ENCODE measurements around the gene SELENOS.
"Not testable (repeated sequence)": the region's sequence is repeated elsewhere in the genome, so short reads cannot be mapped to it uniquely, and the experiment has no call there.

SELENOS gene

DNA sequence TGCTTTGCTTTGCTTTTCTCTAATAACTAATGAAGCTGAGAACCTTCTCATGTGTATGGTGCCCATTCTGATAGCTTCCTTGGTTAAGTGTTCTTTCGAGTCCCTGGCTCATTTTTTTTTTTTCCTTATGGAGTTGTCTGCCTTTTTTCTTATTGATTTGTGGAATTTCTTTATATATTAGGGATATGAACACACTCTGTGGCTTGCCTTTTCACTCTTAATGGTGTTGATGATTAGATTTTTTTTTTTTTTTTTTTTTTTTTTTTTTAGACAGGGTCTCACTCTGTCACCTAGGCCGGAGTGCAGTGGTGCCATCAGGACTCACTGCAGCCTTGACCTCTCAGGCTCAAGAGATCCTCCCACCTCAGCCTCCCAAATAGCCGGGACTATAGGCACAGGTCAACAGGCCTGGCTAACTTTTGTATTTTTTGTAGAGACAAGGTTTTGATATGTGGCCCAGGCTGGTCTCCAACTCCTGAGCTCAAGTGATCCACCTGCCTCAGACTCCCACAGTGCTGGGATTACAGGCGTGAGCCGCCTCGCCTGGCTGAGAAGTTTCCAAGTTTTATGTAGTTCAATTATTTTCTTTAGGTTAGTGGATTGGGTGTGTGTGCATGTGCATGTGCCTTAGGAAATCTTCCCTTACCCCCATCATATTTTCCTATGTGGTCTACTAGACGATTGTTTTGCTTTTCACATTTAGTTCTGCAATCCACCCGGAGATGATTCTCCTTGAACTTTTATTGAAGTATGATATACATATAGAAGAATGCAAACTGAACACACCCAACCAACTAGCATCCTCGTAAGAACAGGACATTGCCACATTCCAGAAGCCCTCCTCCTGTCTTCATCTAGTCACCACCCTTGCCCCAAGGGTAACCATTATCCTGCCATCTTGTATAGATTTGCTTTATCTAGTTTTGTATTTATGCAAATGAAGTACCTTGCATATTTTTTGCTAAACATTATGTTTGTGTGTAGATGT lies 19.4 kb upstream of the SELENOS start:
- Histone ChIP-seq H3K9ac (ENCODE audit: insufficient read length, low read depth) (no peak overlapping the region), H3K4me3 (ENCODE audit: insufficient read length, low read depth) (peak overlapping the region; percentile 87), H3K36me3 (ENCODE audit: insufficient read depth, insufficient read length, low read length) (peaks cover 17% of the 10 kb centered on the region), H3K27me3 (ENCODE audit: insufficient read depth, insufficient read length) (no peaks in the 10 kb centered on the region), H3K9me3 (ENCODE audit: insufficient read depth, low read length) (no peaks in the 10 kb centered on the region), H3K4me1 (ENCODE audit: insufficient read depth, insufficient read length) (peaks cover 8% of the 10 kb centered on the region)
- TF ChIP-seq SUZ12 (IDR thresholded peaks at IDR 0.05; ENCODE audit: extremely low read depth, insufficient read depth, insufficient read length) (no peak), YY1 (IDR thresholded peaks at IDR 0.05; ENCODE audit: insufficient read depth, insufficient read length) (no peak), ZNF274 (IDR thresholded peaks at IDR 0.05; ENCODE audit: low read depth, low read length) (no peak)
- DNase-seq (ENCODE audit: low read depth, low spot score): no peak

DNA sequence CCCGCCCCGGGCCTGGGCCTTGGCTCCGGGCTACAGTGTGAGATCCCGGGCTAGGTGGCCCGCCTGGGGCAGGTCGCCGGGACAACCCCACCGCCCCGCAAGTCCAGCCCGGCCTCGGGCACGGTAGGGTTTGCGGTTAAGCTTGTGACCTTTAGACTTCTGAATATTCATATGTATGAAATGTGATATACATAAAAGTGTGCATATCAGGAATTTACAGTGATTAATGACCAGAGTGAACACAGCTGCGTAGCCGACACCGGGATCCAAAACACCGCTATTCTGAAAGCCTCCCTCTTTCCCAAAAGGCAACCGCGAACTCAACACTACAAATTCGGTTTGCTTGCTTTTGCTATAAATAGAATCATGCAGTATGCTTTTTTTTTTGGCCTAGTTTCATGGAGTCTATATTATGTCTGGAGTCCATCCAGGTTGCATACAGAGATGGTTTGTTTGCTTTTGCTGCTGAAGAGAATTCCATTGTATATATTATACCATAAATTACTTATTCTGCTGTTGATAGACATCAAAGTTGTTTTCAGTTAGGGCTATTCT lies 18.4 kb upstream of the SELENOS start:
- H3K4me3 ChIP-seq (ENCODE audit: insufficient read length, low read depth): peak overlapping the region; percentile 87
- H3K9ac ChIP-seq (ENCODE audit: insufficient read length, low read depth): peak overlapping the region; percentile 91
- H3K27me3 ChIP-seq (ENCODE audit: insufficient read depth, insufficient read length): no peaks in the 10 kb centered on the region
- H3K9me3 ChIP-seq (ENCODE audit: insufficient read depth, low read length): no peaks in the 10 kb centered on the region
- H3K4me1 ChIP-seq (ENCODE audit: insufficient read depth, insufficient read length): peaks cover 6% of the 10 kb centered on the region
- no peak for TF ChIP-seq ZNF274 (IDR thresholded peaks at IDR 0.05; ENCODE audit: low read depth, low read length)
- no peak for TF ChIP-seq YY1 (IDR thresholded peaks at IDR 0.05; ENCODE audit: insufficient read depth, insufficient read length)
- no peak for TF ChIP-seq SUZ12 (IDR thresholded peaks at IDR 0.05; ENCODE audit: extremely low read depth, insufficient read depth, insufficient read length)
- H3K36me3 ChIP-seq (ENCODE audit: insufficient read depth, insufficient read length, low read length): peaks cover 26% of the 10 kb centered on the region
- DNase-seq (ENCODE audit: low read depth, low spot score): no peak

DNA sequence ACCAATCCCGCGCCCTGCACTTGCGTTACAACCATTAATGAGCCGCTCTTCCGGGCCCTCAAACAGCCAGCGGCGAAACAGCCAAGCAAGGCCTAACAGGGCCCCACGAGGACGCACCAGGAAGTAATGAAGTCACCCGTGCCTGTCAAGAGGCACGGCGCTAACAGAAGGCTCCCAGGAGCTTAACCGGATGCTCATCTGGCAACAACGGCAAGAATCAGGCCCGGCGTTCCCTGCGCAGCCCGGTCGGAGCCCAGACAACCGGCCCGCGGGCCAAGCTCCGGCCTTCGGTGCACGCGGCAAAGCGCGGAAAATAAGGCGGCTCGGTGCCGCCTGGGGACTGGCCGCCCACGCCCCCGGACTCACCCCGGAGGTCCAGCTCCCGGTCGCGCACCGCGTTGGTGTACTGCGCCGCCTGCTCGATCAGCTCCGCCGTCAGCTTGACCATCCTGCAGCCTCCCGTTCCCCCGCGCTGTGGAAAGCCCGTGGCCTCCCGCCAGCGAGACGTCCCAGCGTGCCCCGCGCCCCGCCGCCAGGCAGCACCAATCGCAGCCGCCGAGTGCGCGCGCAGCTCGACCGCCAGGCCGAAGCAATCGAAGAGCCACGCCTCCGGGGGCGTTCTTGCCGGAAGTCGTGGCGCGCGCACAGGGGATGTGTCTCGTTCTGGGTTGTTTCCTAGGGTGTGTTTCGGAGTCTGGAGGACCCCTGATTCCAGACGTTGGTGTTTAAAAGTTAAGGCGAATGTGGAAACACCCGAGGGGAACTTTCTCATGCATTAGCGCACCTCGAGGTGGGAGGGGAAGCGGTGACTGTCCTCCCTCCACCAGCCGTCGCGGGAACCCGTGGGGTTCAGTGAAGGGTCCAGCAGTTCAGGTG lies 17.7 kb upstream of the SELENOS start, which contains the start of gene SNRPA1:
SNRPA1 (minus strand) TSS at position 518 of the 876 bp plus-strand sequence; CDS start at position 448, 70 bp downstream.
- Histone ChIP-seq H3K9ac (ENCODE audit: insufficient read length, low read depth) (peak within 1 kb of the TSS; percentile 91), H3K9me3 (ENCODE audit: insufficient read depth, low read length) (no peaks in the 10 kb centered on the region), H3K27me3 (ENCODE audit: insufficient read depth, insufficient read length) (no peaks in the 10 kb centered on the region), H3K4me3 (ENCODE audit: insufficient read length, low read depth) (peak within 1 kb of the TSS; percentile 87), H3K36me3 (ENCODE audit: insufficient read depth, insufficient read length, low read length) (peaks cover 33% of the 10 kb centered on the region), H3K4me1 (ENCODE audit: insufficient read depth, insufficient read length) (peaks cover 5% of the 10 kb centered on the region)
- peak; percentile 95 for DNase-seq (ENCODE audit: low read depth, low spot score)
- TF ChIP-seq SUZ12 (IDR thresholded peaks at IDR 0.05; ENCODE audit: extremely low read depth, insufficient read depth, insufficient read length) (no peak), ZNF274 (IDR thresholded peaks at IDR 0.05; ENCODE audit: low read depth, low read length) (no peak), YY1 (IDR thresholded peaks at IDR 0.05; ENCODE audit: insufficient read depth, insufficient read length) (no peak)

DNA sequence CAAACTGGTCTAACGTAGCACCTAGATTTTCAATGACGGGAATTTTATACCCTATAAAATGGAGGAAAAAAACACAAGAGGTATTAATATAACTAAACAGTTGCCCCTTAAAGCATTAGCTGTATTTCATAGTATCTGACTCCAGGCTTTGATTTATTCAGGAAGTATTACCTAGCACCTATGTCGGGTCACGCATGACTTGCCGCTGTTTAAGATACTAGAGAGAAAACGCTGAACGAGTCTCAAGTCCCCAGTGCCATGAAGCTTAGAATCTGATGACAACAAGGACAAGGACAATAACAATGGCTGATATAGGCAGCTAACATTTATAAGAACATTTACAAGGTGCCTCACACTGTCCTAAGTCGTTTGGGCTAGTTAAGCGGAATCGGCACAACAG lies 15.8 kb upstream of the SELENOS start:
- Histone ChIP-seq H3K36me3 (ENCODE audit: insufficient read depth, insufficient read length, low read length) (peaks cover 50% of the 10 kb centered on the region), H3K27me3 (ENCODE audit: insufficient read depth, insufficient read length) (no peaks in the 10 kb centered on the region)

DNA sequence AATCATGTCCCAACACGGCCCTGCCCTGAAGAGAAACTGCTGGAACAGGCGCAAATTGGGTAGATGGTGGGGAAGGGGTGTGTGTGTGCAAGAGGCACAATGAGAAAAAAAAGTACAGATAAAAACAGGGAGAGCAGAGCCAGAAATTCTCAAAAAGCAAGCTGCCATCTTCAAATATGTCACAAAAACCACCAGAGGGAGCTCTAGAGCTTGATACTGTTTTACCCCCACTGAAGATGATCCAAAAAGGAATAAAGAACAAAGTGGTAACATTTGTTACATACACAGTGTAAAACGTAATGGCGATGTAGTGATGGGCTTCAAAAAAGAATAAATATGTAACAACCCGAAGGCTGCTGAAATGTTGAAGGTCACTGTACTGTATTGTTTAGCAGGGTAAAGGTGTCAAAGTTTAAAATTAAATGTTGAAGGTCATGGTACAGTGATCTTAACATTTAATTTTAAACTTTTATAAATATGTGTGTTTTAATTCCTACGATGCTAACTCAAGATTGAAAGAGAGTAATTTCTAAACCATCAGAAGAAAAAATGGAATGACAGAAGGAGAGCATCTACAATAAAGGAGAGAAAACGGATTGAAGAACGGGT lies 11.7 kb upstream of the SELENOS start:
- H3K9me3 ChIP-seq (ENCODE audit: insufficient read depth, low read length): no peaks in the 10 kb centered on the region
- no peak overlapping the region for H3K4me3 ChIP-seq (ENCODE audit: insufficient read length, low read depth)
- peaks cover 89% of the 10 kb centered on the region for H3K36me3 ChIP-seq (ENCODE audit: insufficient read depth, insufficient read length, low read length)
- H3K9ac ChIP-seq (ENCODE audit: insufficient read length, low read depth): no peak overlapping the region
- H3K4me1 ChIP-seq (ENCODE audit: insufficient read depth, insufficient read length): peaks cover 5% of the 10 kb centered on the region
- TF ChIP-seq ZNF274 (IDR thresholded peaks at IDR 0.05; ENCODE audit: low read depth, low read length) (no peak), YY1 (IDR thresholded peaks at IDR 0.05; ENCODE audit: insufficient read depth, insufficient read length) (no peak), SUZ12 (IDR thresholded peaks at IDR 0.05; ENCODE audit: extremely low read depth, insufficient read depth, insufficient read length) (no peak)
- DNase-seq (ENCODE audit: low read depth, low spot score): no peak
- no peaks in the 10 kb centered on the region for H3K27me3 ChIP-seq (ENCODE audit: insufficient read depth, insufficient read length)

More for the DNA sequence above, 15.8 kb upstream of the SELENOS start:
- H3K9ac ChIP-seq (ENCODE audit: insufficient read length, low read depth): peak overlapping the region; percentile 91
- peaks cover 5% of the 10 kb centered on the region for H3K4me1 ChIP-seq (ENCODE audit: insufficient read depth, insufficient read length)
- no peaks in the 10 kb centered on the region for H3K9me3 ChIP-seq (ENCODE audit: insufficient read depth, low read length)
- H3K4me3 ChIP-seq (ENCODE audit: insufficient read length, low read depth): peak overlapping the region; percentile 87
- no peak for DNase-seq (ENCODE audit: low read depth, low spot score)
- TF ChIP-seq ZNF274 (IDR thresholded peaks at IDR 0.05; ENCODE audit: low read depth, low read length) (no peak), SUZ12 (IDR thresholded peaks at IDR 0.05; ENCODE audit: extremely low read depth, insufficient read depth, insufficient read length) (no peak), YY1 (IDR thresholded peaks at IDR 0.05; ENCODE audit: insufficient read depth, insufficient read length) (no peak)

DNA sequence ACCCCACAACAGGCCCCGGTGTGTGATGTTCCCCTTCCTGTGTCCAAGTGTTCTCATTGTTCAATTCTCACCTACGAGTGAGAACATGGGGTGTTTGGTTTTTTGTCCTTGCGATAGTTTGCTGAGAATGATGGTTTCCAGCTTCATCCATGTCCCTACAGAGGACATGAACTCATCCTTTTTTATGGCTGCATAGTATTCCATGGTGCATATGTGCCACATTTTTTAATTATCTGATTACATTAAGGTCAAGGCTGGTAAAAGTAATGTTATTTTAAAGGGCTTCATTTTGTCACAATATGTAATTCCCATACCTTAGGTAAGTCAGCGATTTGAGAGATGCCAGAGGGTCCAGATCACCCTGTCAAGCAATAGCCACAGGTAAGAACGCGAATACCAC lies 10.1 kb upstream of the SELENOS start:
- H3K36me3 ChIP-seq (ENCODE audit: insufficient read depth, insufficient read length, low read length): peaks cover 93% of the 10 kb centered on the region
- H3K9ac ChIP-seq (ENCODE audit: insufficient read length, low read depth); H3K4me1 ChIP-seq (ENCODE audit: insufficient read depth, insufficient read length); H3K27me3 ChIP-seq (ENCODE audit: insufficient read depth, insufficient read length); H3K4me3 ChIP-seq (ENCODE audit: insufficient read length, low read depth); H3K9me3 ChIP-seq (ENCODE audit: insufficient read depth, low read length); DNase-seq (ENCODE audit: low read depth, low spot score): not testable (repeated sequence)

Measured in NT2/D1 (cell line).